ENCODE data around the gene EIF2S2.
"Not testable (repeated sequence)": the region's sequence is repeated elsewhere in the genome, so short reads cannot be mapped to it uniquely, and the experiment has no call there.

Gene EIF2S2, protein sequence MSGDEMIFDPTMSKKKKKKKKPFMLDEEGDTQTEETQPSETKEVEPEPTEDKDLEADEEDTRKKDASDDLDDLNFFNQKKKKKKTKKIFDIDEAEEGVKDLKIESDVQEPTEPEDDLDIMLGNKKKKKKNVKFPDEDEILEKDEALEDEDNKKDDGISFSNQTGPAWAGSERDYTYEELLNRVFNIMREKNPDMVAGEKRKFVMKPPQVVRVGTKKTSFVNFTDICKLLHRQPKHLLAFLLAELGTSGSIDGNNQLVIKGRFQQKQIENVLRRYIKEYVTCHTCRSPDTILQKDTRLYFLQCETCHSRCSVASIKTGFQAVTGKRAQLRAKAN

DNA sequence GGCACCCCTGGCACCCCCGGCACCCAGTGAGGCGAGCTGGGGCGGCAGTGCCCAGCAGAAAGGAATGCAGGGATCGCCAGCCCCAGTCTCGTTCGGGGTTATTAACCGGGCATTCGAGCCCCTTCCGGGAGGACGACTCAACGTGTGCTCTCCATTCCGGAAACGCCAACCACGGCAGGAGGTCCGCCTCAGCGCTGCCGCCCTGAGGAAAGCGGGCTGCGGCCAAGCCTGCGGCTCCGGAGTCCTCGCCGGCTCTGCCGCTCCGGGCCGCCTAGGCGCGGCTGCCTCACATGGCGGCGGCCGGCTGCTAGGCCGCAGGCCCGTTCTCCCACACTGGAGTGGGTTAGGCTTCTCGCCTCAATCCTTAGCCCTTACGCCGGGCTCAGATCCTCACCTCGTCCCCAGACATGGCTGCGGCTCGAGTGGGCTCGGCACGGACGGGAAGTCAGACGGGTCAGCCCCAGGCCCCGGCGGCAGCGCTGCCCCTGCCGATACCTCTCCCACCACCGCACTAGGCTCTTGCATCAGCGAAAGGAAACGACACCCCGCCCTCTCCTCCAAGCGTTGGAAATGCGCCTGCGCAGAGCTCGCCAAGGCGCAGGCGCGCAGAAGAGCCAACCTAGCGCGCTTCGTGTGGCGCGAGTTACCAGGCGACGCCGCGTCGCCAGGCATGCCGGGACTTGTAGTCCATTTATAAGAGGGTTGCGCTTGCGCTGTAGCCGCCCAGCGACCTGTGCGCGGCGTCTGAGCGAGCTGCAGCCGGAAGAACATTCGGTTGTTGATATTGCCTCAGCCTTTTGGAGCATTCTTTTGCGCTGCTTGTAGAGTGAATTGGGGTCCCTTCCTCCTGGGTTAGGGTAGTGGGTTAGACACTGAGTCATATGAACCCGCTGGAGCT, at the start of gene EIF2S2:
Gene EIF2S2, minus strand, starts transcription at position 542 of the 898 bp plus-strand sequence. Its CDS starts 133 bp downstream, at position 409.
- DNase-seq (ENCODE audit: low read depth) = peak; percentile 92

DNA sequence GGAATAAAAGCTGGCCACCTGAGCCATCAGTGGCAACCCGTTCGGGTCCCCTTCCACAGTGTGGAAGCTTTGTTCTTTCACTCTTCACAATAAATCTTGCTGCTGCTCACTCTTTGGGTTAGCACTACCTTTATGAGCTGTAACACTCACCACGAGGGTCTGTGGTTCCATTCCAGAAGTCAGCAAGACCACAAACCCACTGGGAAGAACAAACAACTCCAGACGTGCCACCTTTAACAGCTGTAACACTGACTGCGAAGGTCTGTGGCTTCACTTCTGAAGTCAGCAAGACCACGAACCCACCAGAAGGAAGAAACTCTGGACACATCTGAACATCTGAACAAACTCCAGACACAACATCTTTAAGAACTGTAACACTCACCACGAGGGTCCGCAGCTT, 45.7 kb upstream of the EIF2S2 start:
- DNase-seq (ENCODE audit: low read depth) = not testable (repeated sequence)

- DNase-seq (ENCODE audit: low read depth) = no peak
Observed at GRCh38 chr20:34155836-34156235, 43.8 kb upstream of the EIF2S2 start.

GRCh38 chr20:34153169-34153568, 41.1 kb upstream of the EIF2S2 start:
- not testable (repeated sequence) for DNase-seq (ENCODE audit: low read depth)

GRCh38 chr20:34152073-34152472, 40.0 kb upstream of the EIF2S2 start:
- not testable (repeated sequence) for DNase-seq (ENCODE audit: low read depth)

DNA sequence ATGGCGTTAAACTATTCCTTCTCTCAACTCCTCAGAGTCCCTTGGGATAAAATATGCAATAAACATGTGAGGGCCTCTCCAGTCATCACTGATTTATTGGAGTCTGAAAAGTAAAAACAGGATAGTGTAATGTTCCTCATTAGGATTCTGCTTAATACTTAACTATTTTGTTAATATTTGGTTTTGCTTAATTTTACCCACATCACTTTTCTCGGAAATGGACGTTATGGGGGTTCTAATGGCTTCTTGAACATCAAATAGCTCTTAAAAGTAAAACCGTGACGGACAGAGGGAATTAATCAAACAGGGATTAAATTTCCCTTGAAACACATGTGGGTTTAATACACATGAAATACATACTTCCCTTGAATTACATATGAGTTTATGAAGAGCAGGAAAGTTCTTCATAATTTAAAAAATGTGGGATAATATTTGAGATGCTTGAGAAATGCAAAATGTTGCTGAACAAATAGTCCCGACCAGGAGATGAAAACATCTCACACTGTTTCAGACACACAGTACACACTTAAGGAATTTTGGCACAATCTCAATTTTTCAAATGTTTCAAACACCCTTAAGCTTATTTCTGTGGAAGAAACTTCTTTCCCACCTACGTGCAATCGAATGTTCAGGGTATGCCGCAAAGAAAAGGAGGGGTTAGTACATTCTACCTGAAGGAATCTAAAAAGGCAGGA, 38.4 kb upstream of the EIF2S2 start:
- no peak for DNase-seq (ENCODE audit: low read depth)

- no peak for DNase-seq (ENCODE audit: low read depth)
Observed at GRCh38 chr20:34145280-34145819, 33.3 kb upstream of the EIF2S2 start.

GRCh38 chr20:34143951-34144350, 31.9 kb upstream of the EIF2S2 start:
- no peak for DNase-seq (ENCODE audit: low read depth)

GRCh38 chr20:34142121-34142520, 30.1 kb upstream of the EIF2S2 start:
- DNase-seq (ENCODE audit: low read depth) = no peak

DNA sequence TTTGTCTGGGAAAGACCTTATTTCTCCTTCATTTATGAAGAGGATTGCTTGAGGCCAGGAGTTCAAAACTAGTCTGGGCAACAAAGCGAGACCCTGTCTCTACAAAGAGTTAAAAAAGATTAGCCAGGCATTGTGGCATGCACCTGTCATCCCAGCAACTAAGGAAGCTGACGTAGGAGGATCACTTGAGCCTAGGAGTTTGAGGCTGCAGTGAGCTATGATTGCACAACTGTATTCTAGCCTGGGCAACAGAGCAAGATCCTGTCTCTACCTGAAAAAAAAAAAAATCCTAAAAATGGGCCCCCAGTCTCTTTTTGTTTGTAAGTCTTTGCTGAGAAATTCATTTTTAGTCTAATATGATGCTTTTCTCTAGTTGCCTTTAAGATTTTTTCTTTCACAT, 29.2 kb upstream of the EIF2S2 start:
- DNase-seq (ENCODE audit: low read depth) = no peak

- not testable (repeated sequence) for DNase-seq (ENCODE audit: low read depth)
Observed at GRCh38 chr20:34135525-34136275, 23.7 kb upstream of the EIF2S2 start.

- not testable (repeated sequence) for DNase-seq (ENCODE audit: low read depth)
Observed at GRCh38 chr20:34133365-34133860, 21.4 kb upstream of the EIF2S2 start.

DNA sequence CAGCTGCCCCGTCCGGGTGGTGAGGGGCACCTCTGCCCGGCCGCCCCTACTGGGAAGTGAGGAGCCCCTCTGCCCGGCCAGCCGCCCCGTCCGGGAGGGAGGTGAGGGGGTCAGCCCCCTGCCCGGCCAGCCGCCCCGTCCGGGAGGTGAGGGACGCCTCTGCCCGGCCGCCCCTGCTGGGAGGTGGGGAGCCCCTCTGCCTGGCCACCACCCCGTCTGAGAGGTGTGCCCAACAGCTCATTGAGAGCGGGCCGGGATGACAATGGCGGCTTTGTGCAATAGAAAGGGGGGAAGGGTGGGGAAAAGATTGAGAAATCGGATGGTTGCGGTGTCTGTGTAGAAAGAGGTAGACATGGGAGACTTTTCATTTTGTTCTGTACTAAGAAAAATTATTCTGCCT, 20.9 kb upstream of the EIF2S2 start:
- not testable (repeated sequence) for DNase-seq (ENCODE audit: low read depth)

- DNase-seq (ENCODE audit: low read depth) = not testable (repeated sequence)
Observed at GRCh38 chr20:34132491-34132890, 20.4 kb upstream of the EIF2S2 start.

GRCh38 chr20:34131491-34131890, 19.4 kb upstream of the EIF2S2 start:
- DNase-seq (ENCODE audit: low read depth) = no peak

- peak; percentile 30 for DNase-seq (ENCODE audit: low read depth)
Observed at GRCh38 chr20:34129518-34130162, 17.6 kb upstream of the EIF2S2 start.

DNA sequence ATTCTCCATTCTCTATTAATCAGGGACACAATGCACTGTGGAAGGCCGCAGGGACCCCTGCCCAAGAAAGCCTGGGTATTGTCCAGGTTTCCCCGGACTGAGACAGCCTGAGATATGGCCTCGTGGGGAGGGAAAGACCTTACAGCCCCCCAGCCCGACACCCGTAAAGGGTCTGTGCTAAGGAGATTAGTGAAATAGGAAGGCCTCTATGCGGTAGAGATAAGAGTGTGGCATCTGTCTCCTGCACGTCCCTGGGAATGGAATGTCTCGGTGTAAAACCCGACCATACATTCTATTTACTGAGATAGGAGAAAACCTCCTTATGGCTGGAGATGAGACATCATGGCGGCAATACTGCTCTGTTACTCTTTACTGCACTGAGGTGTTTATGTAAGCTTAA, 15.7 kb upstream of the EIF2S2 start:
- no peak for DNase-seq (ENCODE audit: low read depth)

DNA sequence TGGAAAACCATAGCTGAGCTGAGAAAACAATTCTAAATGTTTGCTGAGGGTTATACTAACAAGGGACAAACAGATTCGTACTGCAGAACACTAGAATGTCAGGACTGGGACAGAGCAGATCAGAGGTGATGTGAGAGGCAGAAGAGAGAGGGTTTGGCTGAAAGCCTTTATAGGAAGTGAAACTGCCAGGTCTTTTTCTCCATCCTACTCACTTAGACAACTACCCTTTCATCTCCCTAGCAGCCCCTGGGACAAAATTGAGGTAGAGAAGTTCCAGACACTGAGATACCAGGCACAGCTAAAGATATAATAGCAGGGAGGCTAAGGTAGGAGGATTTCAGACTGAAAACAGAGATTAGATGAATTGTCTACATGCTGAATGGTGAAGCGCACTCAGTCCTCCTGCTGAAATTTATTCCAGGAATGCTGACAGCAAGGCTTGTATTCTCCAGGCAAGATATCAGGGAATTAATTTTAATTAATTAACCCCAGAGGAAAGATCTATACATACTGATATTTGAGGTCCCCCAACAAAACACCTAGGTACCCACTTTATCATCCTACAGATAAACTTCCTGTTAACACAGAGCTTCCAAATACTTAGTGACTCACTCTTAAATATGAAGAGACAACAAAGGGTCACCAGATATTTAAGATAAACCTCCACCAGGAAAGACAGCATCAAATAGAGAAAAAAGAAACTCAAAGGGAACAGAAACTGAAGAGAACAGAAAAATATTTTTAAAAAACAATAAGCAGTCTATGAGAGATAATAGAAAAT, 12.6 kb upstream of the EIF2S2 start:
- DNase-seq (ENCODE audit: low read depth) = no peak

GRCh38 chr20:34123309-34123708, 11.3 kb upstream of the EIF2S2 start:
- DNase-seq (ENCODE audit: low read depth) = no peak

Measured in T-helper 22 cell (primary cell).